Gastroesophageal sphincter (tissue), 4 donors: Measurements from ENCODE around the gene TAT. TPM values are rescaled to one million over a fixed set of nuclear protein-coding genes. Genes with fewer than 3 reads are reported as not detected.
"Not testable (repeated sequence)": the region's sequence is repeated elsewhere in the genome, so short reads cannot be mapped to it uniquely, and the experiment has no call there.

Experiments used
- ATAC-seq: fragments of 150-250 bp; one replicate; pipeline ENCODE4 v1.9.1; 2016; ENCODE audit warnings: mild to moderate bottlenecking, moderate library complexity
- H3K27ac ChIP-seq, 4 donors: fragments of 200-600 bp; sonication (generic) in 3 of 4; 1 replicate in 3 of 4; 2 replicates in 1 of 4; pipeline ENCODE4 v1.5.1; 2016 to 2019
- H3K27me3 ChIP-seq: fragments of 200-600 bp; sonication (generic); one replicate; pipeline ENCODE4 v1.5.1; 2019
- H3K36me3 ChIP-seq, 2 donors: fragments of 200-600 bp; sonication (generic); one replicate each; pipeline ENCODE4 v1.5.1; 2019; ENCODE audit warnings: control low read depth in 1 of 2
- H3K4me1 ChIP-seq, 3 donors: fragments of 200-600 bp; sonication (generic); 1 replicate in 2 of 3; 2 replicates in 1 of 3; pipeline ENCODE4 v1.5.1; 2016 to 2019; ENCODE audit warnings: control low read depth in 2 of 3
- H3K4me3 ChIP-seq, 2 donors: fragments of 200-600 bp; sonication (generic); one replicate each; pipeline ENCODE4 v1.5.1; 2019; ENCODE audit warnings: mild to moderate bottlenecking in 1 of 2, moderate library complexity in 1 of 2
- H3K9me3 ChIP-seq, 3 donors: fragments of 200-600 bp; sonication (generic); one replicate each; pipeline ENCODE4 v1.5.1; 2017 to 2019; ENCODE audit warnings: control low read depth in 2 of 3
- CTCF ChIP-seq, 4 experiments: fragments of 200-600 bp in 2 of 4; fragments of 450-650 bp in 2 of 4; sonication (generic) in 1 of 4; IDR thresholded peaks; one replicate each; pipeline ENCODE4 v1.5.1; 2017 to 2019; ENCODE audit warnings: antibody characterized with exemption in 4 of 4, mild to moderate bottlenecking in 2 of 4, moderate library complexity in 2 of 4
- EP300 ChIP-seq: sonication (generic); formaldehyde crosslinking; IDR thresholded peaks from one replicate; pipeline ENCODE4 v1.6.1; 2017; ENCODE audit warnings: antibody characterized with exemption, mild to moderate bottlenecking
- POLR2A ChIP-seq, 2 donors: fragments of 450-650 bp; IDR thresholded peaks; one replicate each; pipeline ENCODE4 v1.6.1; 2017; ENCODE audit warnings: antibody characterized with exemption in 2 of 2, mild to moderate bottlenecking in 2 of 2, moderate library complexity in 1 of 2
- POLR2AphosphoS5 ChIP-seq: sonication (generic); formaldehyde crosslinking; IDR thresholded peaks from one replicate; pipeline ENCODE4 v1.6.1; 2017; ENCODE audit warnings: antibody characterized with exemption
- WGBS, 2 donors: methylation state at CpG; one replicate each; pipeline ENCODE4 v1.1.5; 2018; ENCODE audit warnings: low coverage in 1 of 2; 5-methylcytosine and 5-hydroxymethylcytosine counted together
- total RNA-seq, 4 donors: library from RNA; depleted of rRNA; stranded (reverse); fragments of >200 nt; gene quantifications; one replicate each; pipeline ENCODE4 v1.1.0, GENCODE V29; 2016

TAT gene
- total RNA-seq, 4 donors from 2014 or later, result not detected

DNA sequence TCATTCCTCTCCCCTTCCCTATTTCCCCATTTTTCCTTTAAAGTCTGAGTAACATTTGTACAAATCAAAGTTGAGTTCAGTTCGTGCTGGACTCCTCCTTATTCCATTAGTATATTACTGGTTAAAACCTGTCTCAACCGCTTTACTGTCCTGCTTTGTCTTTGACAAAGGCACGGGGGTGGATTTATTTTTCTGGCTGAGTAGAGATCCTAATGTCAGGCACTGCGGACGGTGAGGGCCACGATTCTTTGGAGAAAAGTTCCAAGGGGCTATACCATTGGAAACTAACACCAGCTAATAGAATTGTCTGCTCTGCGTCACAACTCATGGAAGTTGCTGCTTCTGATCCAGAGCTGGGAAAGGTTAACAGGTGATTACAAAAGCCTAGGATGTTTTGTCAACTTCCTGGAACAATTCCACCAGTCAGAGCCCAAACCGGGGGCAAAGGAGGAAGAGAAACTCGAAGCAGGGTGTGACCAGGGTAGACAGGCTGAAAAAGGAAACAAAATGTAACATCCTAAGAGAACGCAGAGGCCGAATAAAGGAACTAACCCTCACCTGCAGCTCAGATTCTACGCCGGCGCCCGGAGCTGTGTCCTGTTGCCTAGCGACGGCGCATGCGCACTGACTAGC lies 12.4 kb downstream of the TAT start:
- H3K36me3 ChIP-seq, result no peaks in the 10 kb centered on the region
- no peaks in the 10 kb centered on the region for H3K27me3 ChIP-seq
- ATAC-seq, result no peak
- H3K27ac ChIP-seq, result peak overlapping the region in 3 of 4 donors; percentile 67 to 75 (median 72)
- no peaks in the 10 kb centered on the region for H3K9me3 ChIP-seq
- 4 to 5% methylated on average over 5 to 16 of the region's 19 CpGs for WGBS, 2 donors
- peak overlapping the region; percentile 50 to 61 for H3K4me3 ChIP-seq
- TF ChIP-seq POLR2AphosphoS5 (no peak), EP300 (no peak), POLR2A (IDR thresholded peaks at IDR 0.05) (no peak), CTCF (IDR thresholded peaks at IDR 0.05) (no peak)
- H3K4me1 ChIP-seq, result peaks cover 0 to 7% (median 0%) of the 10 kb centered on the region in 3 donors

DNA sequence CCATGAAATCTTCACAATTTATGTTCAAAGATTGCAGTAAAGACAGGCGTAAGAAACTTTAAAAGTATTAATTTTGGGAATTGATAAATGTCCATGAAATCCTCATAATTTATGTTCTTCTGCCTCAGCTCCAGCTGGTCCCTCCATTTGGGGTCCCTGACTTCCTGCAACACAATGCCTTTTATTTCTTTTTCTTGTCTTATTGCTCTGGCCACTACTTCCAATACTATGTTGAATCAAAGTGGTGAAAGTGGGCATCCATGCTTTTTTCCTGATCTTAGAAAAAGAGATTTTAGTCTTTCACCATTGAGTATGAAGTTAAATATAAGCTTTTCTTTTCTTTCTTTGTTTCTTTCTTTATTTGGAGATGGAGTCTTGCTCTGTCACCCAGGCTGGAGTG lies 14.3 kb downstream of the TAT start:
- ATAC-seq, result no peak
- H3K27me3 ChIP-seq, result no peaks in the 10 kb centered on the region
- TF ChIP-seq POLR2AphosphoS5, result no peak
- H3K36me3 ChIP-seq, result no peaks in the 10 kb centered on the region
- no peak overlapping the region for H3K4me3 ChIP-seq
- no peak overlapping the region for H3K27ac ChIP-seq
- peaks cover 0 to 7% (median 0%) of the 10 kb centered on the region in 3 donors for H3K4me1 ChIP-seq
- H3K9me3 ChIP-seq, result no peaks in the 10 kb centered on the region
- 85 to 100% methylated on average over 1 of the region's 1 CpG for WGBS, 2 donors

DNA sequence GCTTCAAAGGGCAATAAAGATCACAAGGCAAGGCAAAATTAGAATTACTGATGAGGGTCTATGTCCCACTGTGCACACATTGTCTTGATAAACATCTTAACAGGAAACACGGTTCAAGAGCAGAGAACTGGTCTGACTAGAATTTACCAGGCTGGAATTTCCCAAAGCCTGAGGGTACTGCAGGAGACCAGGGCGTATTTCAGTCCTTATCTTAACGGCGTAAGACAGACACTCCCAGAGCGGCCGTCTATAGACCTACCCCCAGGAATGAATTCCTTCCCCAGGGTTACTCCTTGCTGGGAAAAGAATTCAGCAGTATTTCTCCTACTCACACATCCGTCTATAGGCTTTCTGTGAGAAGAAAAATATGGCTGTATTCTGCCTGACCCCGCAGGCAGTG lies 15.0 kb downstream of the TAT start:
- H3K9me3 ChIP-seq, H3K4me3 ChIP-seq, H3K27ac ChIP-seq, H3K27me3 ChIP-seq, H3K4me1 ChIP-seq, ATAC-seq, H3K36me3 ChIP-seq: not testable (repeated sequence)
- 81 to 92% methylated on average over 7 to 8 of the region's 8 CpGs for WGBS, 2 donors

- ATAC-seq, result no peak
- TF ChIP-seq POLR2A (IDR thresholded peaks at IDR 0.05), result no peak
- no peak for TF ChIP-seq EP300
- no peak for TF ChIP-seq POLR2AphosphoS5
- TF ChIP-seq CTCF (IDR thresholded peaks at IDR 0.05), result no peak
- Histone ChIP-seq H3K4me1 (peaks cover 0 to 7% (median 0%) of the 10 kb centered on the region in 3 donors), H3K27me3 (no peaks in the 10 kb centered on the region), H3K4me3 (no peak overlapping the region), H3K9me3 (no peaks in the 10 kb centered on the region), H3K36me3 (no peaks in the 10 kb centered on the region), H3K27ac (no peak overlapping the region)
These were observed 17.0 kb downstream of the TAT start for GRCh38 chr16:71559855-71560254.

GRCh38 chr16:71557954-71558582 lies 18.8 kb downstream of the TAT start:
- TF ChIP-seq POLR2AphosphoS5 (no peak), POLR2A (IDR thresholded peaks at IDR 0.05) (no peak), EP300 (no peak), CTCF (IDR thresholded peaks at IDR 0.05) (no peak)
- WGBS, 2 donors, result 65 to 70% methylated on average over 3 of the region's 3 CpGs
- Histone ChIP-seq H3K9me3 (no peaks in the 10 kb centered on the region), H3K36me3 (no peaks in the 10 kb centered on the region), H3K4me1 (no peaks in the 10 kb centered on the region), H3K4me3 (no peak overlapping the region), H3K27ac (no peak overlapping the region), H3K27me3 (no peaks in the 10 kb centered on the region)
- ATAC-seq, result no peak

GRCh38 chr16:71557299-71557698 lies 19.6 kb downstream of the TAT start:
- TF ChIP-seq CTCF (IDR thresholded peaks at IDR 0.05), result no peak
- TF ChIP-seq POLR2AphosphoS5, result no peak
- TF ChIP-seq EP300, result no peak
- no peak for TF ChIP-seq POLR2A (IDR thresholded peaks at IDR 0.05)
- Histone ChIP-seq H3K27ac (no peak overlapping the region), H3K4me1 (no peaks in the 10 kb centered on the region), H3K36me3 (no peaks in the 10 kb centered on the region), H3K27me3 (no peaks in the 10 kb centered on the region), H3K9me3 (no peaks in the 10 kb centered on the region), H3K4me3 (no peak overlapping the region)
- WGBS, 2 donors, result 57 to 90% methylated on average over 1 to 3 of the region's 3 CpGs
- ATAC-seq, result no peak
